Effector memory CD4-positive, alpha-beta T cell (primary cell): ENCODE measurements around the gene CDNF.

Experiments used
- DNase-seq, 3 donors: peaks; one replicate each; pipeline ENCODE4 v3.0.0-alpha.2; 2020
- H3K27ac ChIP-seq: 2 replicates; pipeline ENCODE4 v1.7.0; 2013; ENCODE audit warnings: mild to moderate bottlenecking, low read length, moderate library complexity; ENCODE audit not compliant: insufficient read depth, poor library complexity, severe bottlenecking
- H3K27me3 ChIP-seq: replicated peaks from 2 replicates; pipeline ENCODE4 v1.7.0; 2013; ENCODE audit warnings: mild to moderate bottlenecking, low read length; ENCODE audit not compliant: insufficient read depth, control insufficient read depth, poor library complexity, severe bottlenecking
- H3K36me3 ChIP-seq: 2 replicates; pipeline ENCODE4 v1.7.0; 2013; ENCODE audit warnings: mild to moderate bottlenecking, low read length, moderate library complexity; ENCODE audit not compliant: control insufficient read depth, insufficient read depth
- H3K4me1 ChIP-seq: 2 replicates; pipeline ENCODE4 v1.7.0; 2013; ENCODE audit warnings: low read length, mild to moderate bottlenecking; ENCODE audit not compliant: control insufficient read depth, insufficient read depth, poor library complexity, severe bottlenecking
- H3K4me3 ChIP-seq: 2 replicates; pipeline ENCODE4 v1.7.0; 2013; ENCODE audit warnings: low read length, low read depth, mild to moderate bottlenecking; ENCODE audit not compliant: insufficient read depth, poor library complexity, severe bottlenecking
- H3K9me3 ChIP-seq: 2 replicates; pipeline ENCODE4 v1.7.0; 2013; ENCODE audit warnings: mild to moderate bottlenecking, low read length, moderate library complexity; ENCODE audit not compliant: control insufficient read depth

The CDNF gene

GRCh38 chr10:14840178-14840577 lies 2.3 kb upstream of the CDNF start:
- Histone ChIP-seq H3K4me1 (peaks cover 6% of the 10 kb centered on the region), H3K27me3 (no peaks in the 10 kb centered on the region), H3K36me3 (peaks cover 37% of the 10 kb centered on the region), H3K4me3 (no peak overlapping the region), H3K27ac (no peak overlapping the region), H3K9me3 (no peaks in the 10 kb centered on the region)
- DNase-seq: no peak

GRCh38 chr10:14839305-14839695 lies 1.5 kb upstream of the CDNF start:
- peaks cover 6% of the 10 kb centered on the region for H3K4me1 ChIP-seq
- H3K27me3 ChIP-seq: no peaks in the 10 kb centered on the region
- peak overlapping the region; percentile 90 for H3K4me3 ChIP-seq
- H3K27ac ChIP-seq: no peak overlapping the region
- no peaks in the 10 kb centered on the region for H3K9me3 ChIP-seq
- peaks cover 31% of the 10 kb centered on the region for H3K36me3 ChIP-seq
- no peak for DNase-seq

- H3K4me1 ChIP-seq: peaks cover 6% of the 10 kb centered on the region
- peak overlapping the region; percentile 90 for H3K4me3 ChIP-seq
- no peaks in the 10 kb centered on the region for H3K9me3 ChIP-seq
- DNase-seq: peak in 1 of 3 donors; percentile 2
- H3K36me3 ChIP-seq: peaks cover 25% of the 10 kb centered on the region
- peak overlapping the region; percentile 91 for H3K27ac ChIP-seq
- no peaks in the 10 kb centered on the region for H3K27me3 ChIP-seq
Measured at GRCh38 chr10:14838582-14839304, 906 bp upstream of the CDNF start.

GRCh38 chr10:14837003-14837756 lies 657 bp downstream of the CDNF start:
- peaks cover 6% of the 10 kb centered on the region for H3K4me1 ChIP-seq
- DNase-seq: no peak
- peak overlapping the region; percentile 91 for H3K27ac ChIP-seq
- H3K27me3 ChIP-seq: no peaks in the 10 kb centered on the region
- no peaks in the 10 kb centered on the region for H3K9me3 ChIP-seq
- H3K4me3 ChIP-seq: peak overlapping the region; percentile 88
- H3K36me3 ChIP-seq: peaks cover 9% of the 10 kb centered on the region

- Histone ChIP-seq H3K36me3 (no peaks in the 10 kb centered on the region), H3K27ac (no peak overlapping the region), H3K27me3 (no peaks in the 10 kb centered on the region), H3K9me3 (no peaks in the 10 kb centered on the region), H3K4me1 (peaks cover 6% of the 10 kb centered on the region), H3K4me3 (no peak overlapping the region)
- no peak for DNase-seq
Measured at GRCh38 chr10:14836208-14836607, 1.6 kb downstream of the CDNF start.

- DNase-seq: no peak
- Histone ChIP-seq H3K4me3 (no peak overlapping the region), H3K27ac (no peak overlapping the region), H3K27me3 (no peaks in the 10 kb centered on the region), H3K4me1 (peaks cover 6% of the 10 kb centered on the region), H3K36me3 (no peaks in the 10 kb centered on the region), H3K9me3 (no peaks in the 10 kb centered on the region)
Measured at GRCh38 chr10:14833106-14833505, 4.7 kb downstream of the CDNF start.

GRCh38 chr10:14826076-14826829 lies 11.6 kb downstream of the CDNF start:
- Histone ChIP-seq H3K4me3 (no peak overlapping the region), H3K27ac (no peak overlapping the region), H3K36me3 (no peaks in the 10 kb centered on the region), H3K27me3 (no peaks in the 10 kb centered on the region), H3K9me3 (no peaks in the 10 kb centered on the region), H3K4me1 (no peaks in the 10 kb centered on the region)
- DNase-seq: no peak

GRCh38 chr10:14823966-14824365 lies 13.9 kb downstream of the CDNF start:
- Histone ChIP-seq H3K27ac (no peak overlapping the region), H3K27me3 (no peaks in the 10 kb centered on the region), H3K9me3 (no peaks in the 10 kb centered on the region), H3K4me3 (no peak overlapping the region), H3K4me1 (no peaks in the 10 kb centered on the region), H3K36me3 (no peaks in the 10 kb centered on the region)
- DNase-seq: no peak

GRCh38 chr10:14822879-14823755 lies 14.7 kb downstream of the CDNF start:
- Histone ChIP-seq H3K9me3 (no peaks in the 10 kb centered on the region), H3K27me3 (no peaks in the 10 kb centered on the region), H3K36me3 (no peaks in the 10 kb centered on the region), H3K4me3 (no peak overlapping the region), H3K4me1 (no peaks in the 10 kb centered on the region), H3K27ac (no peak overlapping the region)
- DNase-seq: peak in 1 of 3 donors; percentile 12
